HEK293 (cell line): ENCODE measurements around the gene PIK3IP1.

Source experiments
- CTCF ChIP-seq: fragments of 450-650 bp; formaldehyde crosslinking; IDR thresholded peaks from 2 replicates; pipeline ENCODE4 v1.5.1; 2016; ENCODE audit warnings: missing biosample characterization, missing genetic modification characterization
- REST ChIP-seq: fragments of 450-650 bp; formaldehyde crosslinking; IDR thresholded peaks from 2 replicates; pipeline ENCODE4 v1.5.1; 2016; ENCODE audit warnings: missing biosample characterization, missing genetic modification characterization
- ZBTB10 ChIP-seq: fragments of 450-650 bp; formaldehyde crosslinking; IDR thresholded peaks from 2 replicates; pipeline ENCODE4 v1.5.1; 2016; ENCODE audit warnings: missing biosample characterization, missing genetic modification characterization
- ZBTB17 ChIP-seq: fragments of 450-650 bp; formaldehyde crosslinking; IDR thresholded peaks from 2 replicates; pipeline ENCODE4 v1.5.1; 2016; ENCODE audit warnings: missing biosample characterization, missing genetic modification characterization
- ZFP69B ChIP-seq: fragments of 450-650 bp; formaldehyde crosslinking; IDR thresholded peaks from 2 replicates; pipeline ENCODE4 v1.5.1; 2016; ENCODE audit warnings: missing biosample characterization, missing genetic modification characterization
- ZNF10 ChIP-seq: fragments of 450-650 bp; formaldehyde crosslinking; IDR thresholded peaks from 2 replicates; pipeline ENCODE4 v1.5.1; 2017; ENCODE audit warnings: missing biosample characterization, missing genetic modification characterization
- ZNF2 ChIP-seq: fragments of 450-650 bp; formaldehyde crosslinking; IDR thresholded peaks from 2 replicates; pipeline ENCODE4 v1.5.1; 2016; ENCODE audit warnings: missing biosample characterization, missing genetic modification characterization
- ZNF571 ChIP-seq: fragments of 450-650 bp; formaldehyde crosslinking; IDR thresholded peaks from 2 replicates; pipeline ENCODE4 v1.5.0; 2017; ENCODE audit warnings: missing biosample characterization, missing genetic modification characterization
- ZNF624 ChIP-seq: fragments of 450-650 bp; formaldehyde crosslinking; IDR thresholded peaks from 2 replicates; pipeline ENCODE4 v1.5.1; 2017; ENCODE audit warnings: missing biosample characterization, missing genetic modification characterization
- ZNF768 ChIP-seq: fragments of 450-650 bp; formaldehyde crosslinking; IDR thresholded peaks from 2 replicates; pipeline ENCODE4 v1.5.1; 2018; ENCODE audit warnings: missing biosample characterization, mild to moderate bottlenecking, missing genetic modification characterization
- ZNF830 ChIP-seq: fragments of 450-650 bp; IDR thresholded peaks from 2 replicates; pipeline ENCODE4 v1.5.0; 2018; ENCODE audit warnings: missing biosample characterization, missing genetic modification characterization, low read depth, mild to moderate bottlenecking, moderate library complexity
- ZNF843 ChIP-seq: fragments of 450-650 bp; formaldehyde crosslinking; IDR thresholded peaks from 2 replicates; pipeline ENCODE4 v1.5.1; 2016; ENCODE audit warnings: missing biosample characterization, missing genetic modification characterization
- TF ChIP-seq, protein P1 (sequence below): fragments of 450-650 bp; formaldehyde crosslinking; IDR thresholded peaks from 2 replicates; pipeline ENCODE4 v1.5.1; 2017; ENCODE audit warnings: missing biosample characterization, mild to moderate bottlenecking, missing genetic modification characterization, moderate library complexity

- TF ChIP-seq ZBTB17 (no peak), ZBTB10 (tag by site-specific recombination) (no peak), ZNF830 (tag by site-specific recombination) (no peak), ZNF843 (tag by site-specific recombination) (no peak), CTCF (no peak), ZNF10 (tag by site-specific recombination) (no peak), ZNF2 (no peak), ZNF571 (tag by site-specific recombination) (no peak), ZNF768 (tag by site-specific recombination) (no peak), REST (no peak), ZNF624 (tag by site-specific recombination) (no peak), ZFP69B (tag by site-specific recombination) (no peak)
- TF ChIP-seq, protein P1, sequence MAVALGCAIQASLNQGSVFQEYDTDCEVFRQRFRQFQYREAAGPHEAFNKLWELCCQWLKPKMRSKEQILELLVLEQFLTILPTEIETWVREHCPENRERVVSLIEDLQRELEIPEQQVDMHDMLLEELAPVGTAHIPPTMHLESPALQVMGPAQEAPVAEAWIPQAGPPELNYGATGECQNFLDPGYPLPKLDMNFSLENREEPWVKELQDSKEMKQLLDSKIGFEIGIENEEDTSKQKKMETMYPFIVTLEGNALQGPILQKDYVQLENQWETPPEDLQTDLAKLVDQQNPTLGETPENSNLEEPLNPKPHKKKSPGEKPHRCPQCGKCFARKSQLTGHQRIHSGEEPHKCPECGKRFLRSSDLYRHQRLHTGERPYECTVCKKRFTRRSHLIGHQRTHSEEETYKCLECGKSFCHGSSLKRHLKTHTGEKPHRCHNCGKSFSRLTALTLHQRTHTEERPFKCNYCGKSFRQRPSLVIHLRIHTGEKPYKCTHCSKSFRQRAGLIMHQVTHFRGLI = no peak
Measured at GRCh38 chr22:31263896-31264640, 28.2 kb downstream of the PIK3IP1 start.
